ENCODE data around the gene CCBE1.

- TF ChIP-seq POLR2A (IDR thresholded peaks at IDR 0.05; ENCODE audit: low read length): no peak
- no peak for TF ChIP-seq GATA1 (IDR thresholded peaks at IDR 0.05; ENCODE audit: low read depth, low read length)
Measured at GRCh38 chr18:59633317-59633716, 63.9 kb downstream of the CCBE1 start.

Data from erythroblast (primary cell).